ENCODE results near the gene TUG1. TPM values are rescaled to one million over a fixed set of nuclear protein-coding genes. Genes with fewer than 3 reads are reported as not detected.

Gene TUG1
- total RNA-seq, 4 donors from 2014 or later, result 53.0 to 78.5 (median 64.1) TPM

DNA sequence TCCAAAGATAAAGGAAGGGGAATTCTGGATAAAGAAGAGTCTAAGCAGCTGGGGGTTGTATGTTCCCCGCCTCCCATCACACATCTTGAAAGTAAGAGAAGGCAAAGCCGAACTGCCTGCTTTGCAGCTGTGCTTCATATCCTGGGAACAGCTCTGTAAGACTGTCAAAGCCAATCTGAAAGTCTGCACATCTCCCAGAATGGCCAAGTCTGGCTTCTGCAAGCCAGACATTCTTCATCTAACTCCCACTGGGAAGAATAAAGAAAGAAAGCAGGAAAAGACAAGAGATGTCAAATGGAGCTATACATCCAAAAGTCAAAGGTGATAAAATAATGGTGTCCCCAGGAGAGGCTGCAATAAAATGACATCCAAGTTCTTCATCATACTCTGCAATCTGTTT lies 15.9 kb upstream of the TUG1 start:
- no peak for TF ChIP-seq POLR2A (IDR thresholded peaks at IDR 0.05; ENCODE audit: low read depth)
- TF ChIP-seq POLR2AphosphoS5 (IDR thresholded peaks at IDR 0.05), result no peak
- no peak for TF ChIP-seq EP300 (IDR thresholded peaks at IDR 0.05)
- TF ChIP-seq, protein P1, sequence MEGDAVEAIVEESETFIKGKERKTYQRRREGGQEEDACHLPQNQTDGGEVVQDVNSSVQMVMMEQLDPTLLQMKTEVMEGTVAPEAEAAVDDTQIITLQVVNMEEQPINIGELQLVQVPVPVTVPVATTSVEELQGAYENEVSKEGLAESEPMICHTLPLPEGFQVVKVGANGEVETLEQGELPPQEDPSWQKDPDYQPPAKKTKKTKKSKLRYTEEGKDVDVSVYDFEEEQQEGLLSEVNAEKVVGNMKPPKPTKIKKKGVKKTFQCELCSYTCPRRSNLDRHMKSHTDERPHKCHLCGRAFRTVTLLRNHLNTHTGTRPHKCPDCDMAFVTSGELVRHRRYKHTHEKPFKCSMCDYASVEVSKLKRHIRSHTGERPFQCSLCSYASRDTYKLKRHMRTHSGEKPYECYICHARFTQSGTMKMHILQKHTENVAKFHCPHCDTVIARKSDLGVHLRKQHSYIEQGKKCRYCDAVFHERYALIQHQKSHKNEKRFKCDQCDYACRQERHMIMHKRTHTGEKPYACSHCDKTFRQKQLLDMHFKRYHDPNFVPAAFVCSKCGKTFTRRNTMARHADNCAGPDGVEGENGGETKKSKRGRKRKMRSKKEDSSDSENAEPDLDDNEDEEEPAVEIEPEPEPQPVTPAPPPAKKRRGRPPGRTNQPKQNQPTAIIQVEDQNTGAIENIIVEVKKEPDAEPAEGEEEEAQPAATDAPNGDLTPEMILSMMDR (IDR thresholded peaks at IDR 0.05), result no peak

DNA sequence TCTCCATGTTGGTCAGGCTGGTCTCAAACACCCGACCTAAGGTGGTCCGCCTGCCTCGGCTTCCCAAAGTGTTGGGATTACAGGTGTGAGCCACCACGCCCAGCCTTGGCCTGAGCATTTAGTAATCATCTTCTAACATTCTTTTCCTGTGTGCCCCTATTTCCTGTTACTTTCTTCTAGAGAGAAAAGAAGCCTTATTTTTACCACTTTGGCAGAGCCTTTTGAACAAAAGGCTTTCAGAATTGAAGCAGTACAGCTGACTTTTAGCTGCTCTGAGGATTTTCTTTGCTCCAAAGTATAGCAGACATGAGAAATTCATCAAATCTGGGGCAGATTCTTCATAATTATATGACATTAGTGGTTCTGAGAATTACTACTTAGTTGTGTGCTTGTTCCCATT lies 13.9 kb upstream of the TUG1 start:
- Histone ChIP-seq H3K4me3 (no peak overlapping the region), H3K27ac (replicated peaks in 1 of 4) (no peak overlapping the region), H3K4me1 (peaks cover 0 to 9% (median 3%) of the 10 kb centered on the region in 4 donors), H3K27me3 (no peaks in the 10 kb centered on the region), H3K9me3 (no peaks in the 10 kb centered on the region), H3K36me3 (peaks cover 4 to 60% (median 41%) of the 10 kb centered on the region in 4 donors)
- 83% methylated on average over 4 of the region's 4 CpGs for WGBS
- intact Hi-C loops (cut with DNase I), result no loop called here
- no peak for TF ChIP-seq EP300 (IDR thresholded peaks at IDR 0.05)
- TF ChIP-seq, protein P1 (IDR thresholded peaks at IDR 0.05), result no peak
- no peak for TF ChIP-seq POLR2A (IDR thresholded peaks at IDR 0.05; ENCODE audit: low read depth)
- peak; percentile 4 for DNase-seq (ENCODE audit: extremely low spot score)

More for the DNA sequence above, 15.9 kb upstream of the TUG1 start:
- no peak for DNase-seq (ENCODE audit: extremely low spot score)
- Histone ChIP-seq H3K4me1 (peaks cover 6 to 26% (median 11%) of the 10 kb centered on the region in 4 donors), H3K27me3 (no peaks in the 10 kb centered on the region), H3K27ac (replicated peaks in 1 of 4) (no peak overlapping the region), H3K4me3 (no peak overlapping the region), H3K9me3 (no peaks in the 10 kb centered on the region), H3K36me3 (peaks cover 12 to 79% (median 57%) of the 10 kb centered on the region in 4 donors)
- WGBS, result 63% methylated on average over 2 of the region's 2 CpGs
- intact Hi-C loops (cut with DNase I), result no loop called here

DNA sequence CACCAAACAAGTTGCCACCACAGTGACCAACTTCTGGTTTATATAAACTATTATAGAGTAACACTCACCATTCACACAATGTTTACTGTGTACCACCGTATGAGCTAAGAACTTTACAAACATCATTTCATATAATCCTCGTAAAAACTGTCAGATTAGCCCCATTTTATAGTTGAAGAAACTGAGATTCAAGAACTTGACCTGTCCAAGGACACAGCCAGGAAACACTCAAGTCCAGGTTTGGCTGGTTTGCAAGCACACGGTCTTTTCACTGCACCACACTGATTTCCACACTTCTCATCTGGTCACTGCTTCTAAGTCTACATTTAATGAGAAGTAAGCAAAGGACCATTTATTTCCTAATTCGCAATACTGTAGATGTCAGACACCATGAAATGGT lies 4.2 kb upstream of the TUG1 start:
- peaks cover 5 to 33% (median 18%) of the 10 kb centered on the region in 4 donors for H3K4me1 ChIP-seq
- H3K36me3 ChIP-seq, result no peaks in the 10 kb centered on the region
- intact Hi-C loops (cut with DNase I), result no loop called here
- no peaks in the 10 kb centered on the region for H3K27me3 ChIP-seq
- H3K4me3 ChIP-seq, result no peak overlapping the region
- TF ChIP-seq EP300 (IDR thresholded peaks at IDR 0.05), result no peak
- TF ChIP-seq POLR2AphosphoS5 (IDR thresholded peaks at IDR 0.05), result no peak
- TF ChIP-seq, protein P1 (IDR thresholded peaks at IDR 0.05), result no peak
- TF ChIP-seq POLR2A (IDR thresholded peaks at IDR 0.05; ENCODE audit: low read depth), result no peak
- H3K27ac ChIP-seq (replicated peaks in 1 of 4), result no peak overlapping the region
- DNase-seq (ENCODE audit: extremely low spot score), result no peak
- H3K9me3 ChIP-seq, result peaks cover 0 to 3% (median 0%) of the 10 kb centered on the region in 4 donors
- WGBS, result 83% methylated on average over 4 of the region's 4 CpGs

DNA sequence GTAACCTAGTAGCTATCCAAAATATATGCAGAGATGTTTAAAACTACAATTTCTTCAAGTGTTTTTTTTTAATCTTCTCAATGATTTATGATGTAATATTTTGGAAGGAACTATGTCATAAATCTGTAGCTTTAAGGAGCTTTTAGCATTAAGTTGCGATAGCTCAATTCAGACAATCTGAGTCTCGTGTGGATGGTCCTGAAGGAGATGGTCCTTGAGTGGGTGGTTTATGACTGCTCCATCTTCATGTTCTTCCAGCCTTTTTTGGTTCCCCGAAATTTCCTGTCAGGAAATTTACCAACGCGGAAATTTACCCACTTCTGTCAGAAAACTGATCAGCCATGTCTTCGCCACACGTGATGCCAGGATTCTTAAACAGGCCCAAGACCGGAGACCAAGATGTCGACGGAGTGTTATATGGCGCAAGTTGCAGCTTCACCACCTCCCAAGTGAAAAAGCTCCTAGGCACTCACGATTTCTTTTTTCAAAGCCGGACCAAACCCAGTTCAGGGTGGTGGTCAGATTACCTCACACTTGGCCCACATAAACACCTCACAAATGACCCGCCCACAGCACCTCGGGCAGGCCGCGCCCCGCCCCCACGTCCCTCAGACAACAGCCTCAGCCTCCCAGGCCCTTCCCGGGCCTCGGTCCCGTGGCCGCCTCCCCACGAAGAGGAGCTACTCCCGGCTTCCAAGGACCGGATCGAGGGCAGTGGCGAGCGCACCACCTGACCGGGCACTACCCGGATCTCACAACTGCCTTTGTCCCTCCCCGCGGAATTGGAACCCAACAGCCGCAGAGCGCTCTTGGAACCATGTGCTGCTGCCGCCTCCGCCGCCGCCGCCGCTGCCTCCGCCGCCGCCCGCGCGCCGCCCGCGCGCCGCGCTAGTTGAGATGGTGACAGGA lies 796 bp upstream of the TUG1 start, which contains the start of gene MORC2:
MORC2 (minus strand) TSS at position 760 of the 909 bp plus-strand sequence. CDS start 885 bp downstream, outside the sequence.
- Histone ChIP-seq H3K4me1 (peaks cover 18 to 59% (median 34%) of the 10 kb centered on the region in 4 donors), H3K9me3 (peaks cover 0 to 22% (median 13%) of the 10 kb centered on the region in 4 donors), H3K4me3 (peak within 1 kb of the TSS; percentile 86 to 92 (median 92)), H3K36me3 (peaks cover 20 to 27% (median 21%) of the 10 kb centered on the region in 4 donors), H3K27ac (replicated peaks in 1 of 4) (peak within 1 kb of the TSS; percentile 95 to 98 (median 98)), H3K27me3 (no peaks in the 10 kb centered on the region)
- DNase-seq (ENCODE audit: extremely low spot score), result no peak
- TF ChIP-seq, protein P1 (IDR thresholded peaks at IDR 0.05), result no peak
- peak in 1 of 2 donors; percentile 9 for TF ChIP-seq POLR2AphosphoS5 (IDR thresholded peaks at IDR 0.05)
- no peak for TF ChIP-seq EP300 (IDR thresholded peaks at IDR 0.05)
- no peak for TF ChIP-seq POLR2A (IDR thresholded peaks at IDR 0.05; ENCODE audit: low read depth)
- WGBS, result 44% methylated on average over 17 of the region's 53 CpGs
- intact Hi-C loops (cut with DNase I), result loop anchor here (2.0 kb wide), 1 partner anchor 115 kb away; no protein-coding TSS in a partner anchor

Measured in esophagus muscularis mucosa (tissue), 4 donors.